ENCODE data around the gene C1QC.
"Not testable (repeated sequence)": the region's sequence is repeated elsewhere in the genome, so short reads cannot be mapped to it uniquely, and the experiment has no call there.

The C1QC gene

DNA sequence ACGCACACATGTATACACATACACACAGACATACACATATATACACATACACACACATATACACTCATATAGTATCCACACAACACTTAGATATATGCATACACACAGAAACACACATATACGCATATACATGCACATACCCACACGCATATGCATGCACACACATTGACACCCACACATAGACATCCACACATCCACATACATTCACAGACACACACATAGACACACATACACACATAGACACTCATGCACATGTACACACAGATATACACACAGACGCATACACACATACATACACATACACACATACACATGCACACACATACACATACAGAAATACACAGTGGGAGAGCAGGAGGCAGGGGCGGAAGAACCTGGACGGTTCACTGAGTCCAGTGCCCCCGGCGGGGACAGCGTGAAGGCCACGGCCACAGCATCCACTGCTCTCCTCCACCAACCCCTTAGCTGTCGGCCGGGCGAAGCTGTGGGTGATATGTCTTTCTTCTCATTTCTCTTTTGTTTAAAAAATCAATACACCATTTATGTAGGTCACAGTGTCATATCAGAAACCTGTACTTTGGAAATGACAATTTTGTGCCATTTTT, 6.8 kb downstream of the C1QC start:
- no peak for DNase-seq (ENCODE audit: low read depth, low spot score)

DNA sequence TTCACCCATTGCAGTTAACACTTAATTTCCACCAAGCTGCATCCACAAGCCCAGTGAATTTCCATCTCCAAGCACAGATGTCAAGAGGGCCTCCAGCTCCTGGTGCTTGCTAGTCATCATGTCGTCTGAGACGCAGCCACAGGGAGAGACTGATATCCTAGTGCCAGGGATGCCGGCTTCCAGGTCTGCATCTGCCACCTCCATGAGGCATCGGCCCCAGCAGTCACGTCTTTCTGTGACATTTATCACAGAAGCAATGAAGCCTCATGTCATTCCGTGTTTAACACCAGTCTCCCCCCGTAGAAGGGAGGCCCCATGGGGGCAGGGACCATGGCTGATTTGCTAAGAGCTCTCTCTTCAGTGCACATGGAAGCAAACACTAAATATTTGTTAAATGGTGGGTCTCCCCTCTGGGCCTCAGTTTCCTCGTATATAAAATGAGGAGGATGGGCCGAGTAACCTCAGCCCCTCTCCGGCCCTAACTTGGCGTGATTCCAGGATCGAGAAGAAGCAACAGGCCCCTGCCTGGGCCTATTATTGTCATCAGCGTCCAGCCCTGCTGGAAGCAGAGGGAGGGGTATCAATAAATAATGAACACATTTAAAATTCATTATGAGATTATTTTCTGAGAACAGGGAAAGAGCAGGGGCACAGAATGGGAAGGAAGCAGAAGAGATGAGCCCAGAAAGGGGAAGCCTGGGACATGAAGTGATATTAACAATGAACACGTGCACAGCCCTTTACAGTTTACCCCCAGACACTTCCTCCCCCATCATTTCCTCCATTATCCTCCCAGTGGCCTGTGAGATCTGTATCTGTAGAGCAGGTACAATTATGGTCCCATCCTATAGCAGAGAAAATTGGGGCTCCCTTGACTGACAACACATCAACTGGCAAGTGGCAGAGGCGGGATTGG, 8.8 kb downstream of the C1QC start:
- no peak for DNase-seq (ENCODE audit: low read depth, low spot score)

DNA sequence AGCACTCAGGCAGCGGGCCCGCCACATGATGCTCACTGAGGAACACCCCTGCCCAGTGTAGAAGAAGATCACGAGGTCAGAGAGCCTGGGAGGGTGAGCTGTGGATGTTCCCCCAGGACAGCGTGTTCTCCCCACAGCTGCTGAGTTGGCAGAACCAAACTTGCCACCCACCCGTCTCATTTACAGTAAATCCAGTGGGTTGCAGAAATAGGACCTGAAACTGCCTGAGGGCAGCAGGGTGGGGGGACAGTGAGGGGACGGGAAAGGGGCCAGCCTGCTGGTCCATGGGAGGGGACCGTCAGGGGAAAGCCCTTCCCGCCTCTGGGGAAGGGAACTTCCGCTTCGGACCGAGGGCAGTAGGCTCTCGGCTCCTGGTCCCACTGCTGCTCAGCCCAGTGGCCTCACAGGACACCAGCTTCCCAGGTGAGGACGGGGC, 9.5 kb downstream of the C1QC start, which contains the start of gene C1QB:
C1QB (plus strand) TSS at position 356 of the 436 bp plus-strand sequence. CDS start 6,227 bp downstream, outside the sequence.
- no peak for DNase-seq (ENCODE audit: low read depth, low spot score)

DNA sequence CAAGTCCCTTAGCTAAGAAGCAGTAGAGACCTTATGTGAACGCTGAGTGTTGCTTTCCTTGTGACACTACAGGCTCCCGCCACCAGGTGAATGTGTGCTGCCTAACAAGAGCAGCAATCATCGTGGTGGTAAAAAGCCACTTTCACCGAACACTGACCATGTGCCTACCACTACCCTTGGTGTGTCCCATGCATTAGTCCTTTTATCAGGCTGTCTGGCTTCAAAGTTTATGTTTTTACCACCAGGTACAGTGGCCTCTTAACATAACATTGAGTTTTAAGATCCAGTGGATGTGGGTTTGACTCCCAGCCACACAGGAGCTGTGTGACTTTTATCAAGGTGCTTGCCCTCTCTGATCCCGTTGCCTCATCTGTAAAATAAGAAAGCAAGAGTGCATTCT, 11.3 kb downstream of the C1QC start:
- DNase-seq (ENCODE audit: low read depth, low spot score) = no peak

DNA sequence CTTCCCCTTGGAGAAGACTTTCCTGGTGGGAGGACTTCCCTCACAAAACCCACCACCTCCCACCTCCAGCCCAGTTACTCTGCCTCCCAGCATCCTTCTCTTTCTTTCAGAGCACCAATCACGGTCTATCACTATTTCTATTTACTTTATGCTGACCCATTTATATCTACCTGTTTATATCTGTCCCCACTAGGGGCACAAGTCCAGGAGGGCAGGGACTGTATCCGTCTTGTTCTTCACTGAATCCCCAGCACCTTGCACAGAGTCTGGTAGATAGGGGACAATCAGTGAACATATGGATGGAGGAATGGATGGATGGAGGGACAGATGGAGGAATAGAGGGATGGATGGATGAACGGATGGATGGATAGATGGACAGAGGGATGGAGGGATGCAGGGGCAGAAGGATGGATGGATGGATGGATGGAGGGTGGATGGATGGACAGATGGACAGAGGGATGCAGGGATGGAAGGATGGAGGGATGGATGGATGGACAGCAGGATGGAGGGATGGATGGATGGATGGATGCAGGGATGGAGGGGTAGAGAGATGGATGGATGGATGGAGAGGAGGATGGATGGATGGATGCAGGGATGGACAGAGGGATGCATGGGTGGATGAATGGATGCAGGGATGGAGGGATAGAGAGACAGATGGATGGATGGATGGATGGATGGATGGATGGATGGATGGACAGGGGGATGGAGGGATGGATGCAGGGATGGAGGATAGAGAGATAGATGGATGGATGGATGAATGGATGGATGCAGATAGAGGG, 15.1 kb downstream of the C1QC start:
- no peak for DNase-seq (ENCODE audit: low read depth, low spot score)

DNA sequence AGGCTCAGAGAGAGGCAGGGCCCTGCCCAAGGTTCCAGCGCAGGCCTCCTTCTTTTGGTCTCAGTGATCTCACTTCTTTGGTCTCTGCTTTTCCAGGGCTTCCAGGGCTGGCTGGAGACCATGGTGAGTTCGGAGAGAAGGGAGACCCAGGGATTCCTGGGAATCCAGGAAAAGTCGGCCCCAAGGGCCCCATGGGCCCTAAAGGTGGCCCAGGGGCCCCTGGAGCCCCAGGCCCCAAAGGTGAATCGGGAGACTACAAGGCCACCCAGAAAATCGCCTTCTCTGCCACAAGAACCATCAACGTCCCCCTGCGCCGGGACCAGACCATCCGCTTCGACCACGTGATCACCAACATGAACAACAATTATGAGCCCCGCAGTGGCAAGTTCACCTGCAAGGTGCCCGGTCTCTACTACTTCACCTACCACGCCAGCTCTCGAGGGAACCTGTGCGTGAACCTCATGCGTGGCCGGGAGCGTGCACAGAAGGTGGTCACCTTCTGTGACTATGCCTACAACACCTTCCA, 17.3 kb downstream of the C1QC start:
- DNase-seq (ENCODE audit: low read depth, low spot score) = no peak

DNA sequence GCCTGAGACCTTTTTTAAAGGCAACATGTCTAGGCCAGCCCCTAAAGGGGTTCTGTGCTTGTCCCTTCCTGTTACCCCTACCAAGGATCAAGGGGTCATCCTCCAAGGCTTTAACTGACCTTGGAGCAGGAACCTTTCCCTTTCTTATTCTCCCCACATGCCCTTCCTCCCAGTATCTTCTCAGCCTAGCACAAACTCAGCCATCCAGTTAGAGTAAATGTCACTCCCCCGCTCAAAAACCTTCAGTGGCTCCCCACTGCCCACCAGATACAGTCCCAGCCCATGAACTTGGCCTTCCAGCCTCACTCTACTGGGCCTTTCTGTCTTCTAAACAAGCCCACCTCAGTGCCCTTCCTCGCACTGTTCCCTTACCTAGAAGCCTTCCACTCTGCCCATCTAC, 18.4 kb downstream of the C1QC start:
- no peak for DNase-seq (ENCODE audit: low read depth, low spot score)

DNA sequence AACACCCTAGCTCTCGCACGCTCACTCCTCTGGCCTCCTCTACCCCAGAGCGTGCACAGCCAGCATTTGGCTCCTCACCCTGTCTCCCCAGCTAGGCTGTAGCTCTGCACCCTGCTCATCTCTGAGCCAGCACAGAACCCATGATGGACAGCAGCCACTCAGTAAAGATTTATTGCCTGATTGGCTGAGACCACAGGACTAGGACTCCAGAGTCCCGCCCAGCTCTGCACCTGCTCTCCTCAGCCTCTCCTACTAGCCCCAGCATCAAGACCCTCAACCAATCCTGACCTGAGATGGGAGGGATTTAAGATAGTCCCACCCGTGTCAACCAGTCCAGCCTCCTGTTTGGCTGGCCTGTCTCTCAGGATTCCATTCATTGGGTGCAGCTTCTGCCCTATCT, 18.9 kb downstream of the C1QC start:
- DNase-seq (ENCODE audit: low read depth, low spot score) = no peak

DNA sequence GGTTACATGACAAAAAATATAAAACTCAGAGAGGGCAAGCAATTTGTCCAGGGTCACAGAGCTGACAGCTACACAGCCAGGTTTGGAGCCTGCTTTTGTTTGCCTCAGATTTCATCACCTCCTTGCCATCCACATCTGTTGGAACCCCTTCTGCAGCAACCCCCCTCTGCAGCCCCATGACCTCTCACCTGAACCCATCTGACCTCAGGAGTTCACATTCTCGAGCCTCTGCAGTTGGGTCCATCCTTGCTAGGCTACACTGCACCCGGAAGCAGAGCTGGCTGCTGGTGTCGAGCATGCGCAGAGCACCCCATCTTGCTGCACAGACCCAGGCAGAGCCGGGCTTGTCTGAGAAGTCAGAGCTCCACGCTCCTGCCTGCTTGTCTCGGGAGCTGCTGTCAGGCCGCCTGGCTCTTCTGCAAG, 19.6 kb downstream of the C1QC start:
- DNase-seq (ENCODE audit: low read depth, low spot score) = no peak

DNA sequence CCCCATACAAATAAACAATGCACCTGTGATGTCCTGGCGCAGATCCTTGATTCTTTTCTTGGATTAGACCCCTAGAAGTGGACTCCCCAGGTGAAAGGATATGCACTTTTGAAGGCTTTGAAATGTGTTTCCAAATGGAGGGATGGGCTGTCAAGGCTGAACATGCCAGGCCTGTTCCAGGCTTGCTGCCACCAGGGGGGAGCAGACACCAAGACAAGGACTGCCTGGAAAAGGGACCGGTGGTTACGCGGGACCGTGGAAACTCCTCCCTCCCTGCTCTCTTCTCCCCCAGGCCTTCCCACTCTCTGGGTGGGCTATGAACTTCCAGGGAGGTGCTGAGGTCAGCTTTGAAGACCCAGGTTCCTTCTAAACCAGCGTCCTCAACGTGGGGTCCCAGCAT, 22.3 kb downstream of the C1QC start:
- DNase-seq (ENCODE audit: low read depth, low spot score) = no peak

DNA sequence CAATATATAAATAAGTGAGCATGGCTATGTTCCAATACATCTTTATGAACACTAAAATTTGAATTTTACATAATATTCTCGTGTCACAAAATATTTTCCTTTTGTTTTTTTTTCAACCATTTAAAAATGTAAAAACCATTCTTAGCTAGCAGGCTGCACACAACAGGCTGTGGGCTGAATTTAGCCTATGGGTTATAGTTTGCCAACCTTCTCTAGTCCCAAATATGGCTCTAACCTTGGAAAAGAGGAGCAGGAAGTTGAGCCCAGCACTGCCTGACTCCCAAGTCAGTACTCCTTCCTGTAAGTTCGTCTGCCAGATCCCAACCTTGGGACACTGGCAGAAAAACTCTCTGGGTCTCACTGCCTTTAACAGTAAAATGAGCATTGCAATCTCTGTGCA, 23.0 kb downstream of the C1QC start:
- DNase-seq (ENCODE audit: low read depth, low spot score) = no peak

DNA sequence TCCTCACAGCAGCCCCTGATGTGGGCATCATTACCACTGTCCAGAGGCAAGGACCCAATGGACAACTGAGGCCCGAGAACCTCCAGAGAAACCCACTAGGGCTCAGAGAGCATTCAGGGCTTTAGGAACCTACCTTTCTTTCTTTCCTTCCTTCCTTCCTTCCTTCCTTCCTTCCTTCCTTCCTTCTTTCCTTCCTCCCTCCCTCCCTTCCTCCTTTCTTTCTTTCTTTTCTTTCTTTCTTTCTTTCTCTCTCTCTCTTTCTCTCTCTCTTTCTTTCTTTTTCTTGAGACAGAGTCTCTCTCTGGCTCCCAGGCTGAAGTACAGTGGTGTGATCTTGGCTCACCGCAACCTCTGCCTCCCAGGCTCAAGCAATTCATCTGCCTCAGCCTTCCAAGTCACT, 25.4 kb downstream of the C1QC start:
- DNase-seq (ENCODE audit: low read depth, low spot score) = not testable (repeated sequence)

DNA sequence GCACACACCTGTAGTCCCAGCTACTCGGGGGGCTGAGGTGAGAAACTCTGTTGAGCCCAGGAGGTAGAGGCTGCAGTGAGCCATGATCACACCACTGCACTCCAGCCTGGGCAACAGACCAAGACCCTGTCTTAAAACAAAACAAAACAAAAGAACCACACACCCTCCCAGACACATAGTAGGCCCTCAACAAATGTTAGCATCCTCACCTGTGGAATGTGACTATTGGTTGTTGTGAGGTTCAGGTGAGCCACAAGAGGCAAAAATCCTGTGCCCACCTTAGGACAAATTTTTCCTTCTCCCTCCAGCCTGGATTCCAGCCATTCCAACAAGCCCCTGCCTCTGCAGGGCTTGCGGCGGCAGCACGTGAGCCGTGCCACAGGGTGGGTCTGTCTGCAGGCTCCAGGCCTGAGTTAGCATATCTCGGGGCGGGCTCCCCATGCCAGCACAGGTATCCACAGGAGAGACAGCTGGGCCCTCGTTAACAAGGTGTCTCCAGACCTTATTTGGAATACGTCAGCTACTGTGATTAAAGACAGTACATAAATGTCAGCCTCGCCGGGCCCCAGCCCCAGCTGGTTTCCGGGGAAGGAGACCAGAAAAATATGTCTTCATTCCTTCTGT, 27.0 kb downstream of the C1QC start:
- no peak for DNase-seq (ENCODE audit: low read depth, low spot score)

DNA sequence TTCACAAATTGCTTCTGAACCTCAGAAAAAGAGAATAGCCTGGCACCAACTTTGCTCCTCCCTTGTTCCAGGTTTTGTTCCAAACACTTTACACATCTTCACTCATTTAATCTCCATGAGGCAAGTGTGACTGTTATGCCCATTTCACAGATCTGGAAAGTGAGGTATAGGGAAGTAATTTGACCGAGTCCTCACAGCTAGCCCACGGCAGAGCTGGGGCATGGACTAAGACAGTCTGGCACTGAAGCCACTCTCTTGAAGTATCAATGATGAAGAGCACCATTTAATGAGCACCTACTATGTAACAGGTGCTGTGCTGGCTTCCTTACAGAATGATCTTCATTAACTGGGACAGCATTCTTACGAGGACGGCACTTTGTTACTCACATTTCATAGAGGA, 28.6 kb downstream of the C1QC start:
- no peak for DNase-seq (ENCODE audit: low read depth, low spot score)

DNA sequence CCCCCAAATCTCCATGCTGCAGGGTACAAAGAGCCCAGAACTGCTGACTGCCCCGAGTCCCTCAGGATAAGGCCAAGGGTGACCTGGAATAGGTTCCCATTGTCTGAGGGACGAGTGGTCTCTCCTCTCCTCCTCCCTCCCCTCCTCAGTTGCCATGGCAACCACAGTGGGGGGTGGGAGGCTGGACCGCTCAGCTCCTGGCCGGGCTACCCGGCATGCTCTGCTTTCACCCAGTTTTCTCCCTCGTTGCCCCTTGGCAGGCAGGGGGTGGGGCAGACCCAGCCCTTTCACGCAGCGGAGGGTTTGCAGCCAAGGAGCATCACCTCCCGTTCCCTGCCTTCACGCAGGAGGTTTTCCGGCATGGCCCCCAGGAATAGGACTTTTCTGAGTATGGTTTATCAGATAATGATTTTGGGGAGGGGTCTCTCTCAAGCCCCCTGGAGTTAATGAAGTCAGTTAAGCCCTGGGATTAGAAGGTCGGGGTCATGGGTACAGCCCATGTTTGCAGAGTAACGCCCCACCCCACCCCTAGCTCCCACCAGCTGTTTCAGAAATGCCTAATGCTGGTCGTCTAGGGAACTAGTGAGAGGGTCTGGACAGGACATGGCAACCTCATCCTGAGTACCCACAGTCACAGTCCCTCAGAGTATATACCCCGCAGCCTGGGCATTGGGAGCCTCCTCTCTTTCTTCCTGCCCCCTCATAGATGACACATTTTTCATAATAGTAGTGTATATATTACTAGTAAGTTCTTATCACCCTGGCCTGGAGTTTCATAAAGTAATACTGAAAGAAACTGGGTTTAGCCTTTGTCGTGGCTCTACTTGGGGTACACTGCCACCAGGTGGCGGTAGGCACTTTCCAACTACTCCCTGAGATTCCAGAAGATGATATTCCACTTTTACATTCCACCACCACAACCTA, 30.3 kb downstream of the C1QC start:
- DNase-seq (ENCODE audit: low read depth, low spot score) = no peak

DNA sequence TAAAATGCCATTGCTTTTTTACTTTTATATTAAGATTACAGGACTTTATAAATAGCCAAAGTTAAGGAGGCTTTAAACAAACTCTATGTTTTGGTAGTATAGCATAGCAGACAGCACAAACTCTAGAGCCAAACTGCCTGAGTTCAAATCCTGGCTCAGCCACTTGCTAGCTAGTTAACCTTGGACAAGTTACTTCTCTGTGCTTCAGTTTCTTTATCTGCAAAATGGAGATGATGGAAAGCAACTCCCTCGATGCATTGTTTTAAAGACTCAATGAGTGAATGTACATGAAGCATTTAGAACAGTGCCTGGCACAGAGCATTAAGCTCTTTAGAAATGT, 30.9 kb downstream of the C1QC start:
- no peak for DNase-seq (ENCODE audit: low read depth, low spot score)

DNA sequence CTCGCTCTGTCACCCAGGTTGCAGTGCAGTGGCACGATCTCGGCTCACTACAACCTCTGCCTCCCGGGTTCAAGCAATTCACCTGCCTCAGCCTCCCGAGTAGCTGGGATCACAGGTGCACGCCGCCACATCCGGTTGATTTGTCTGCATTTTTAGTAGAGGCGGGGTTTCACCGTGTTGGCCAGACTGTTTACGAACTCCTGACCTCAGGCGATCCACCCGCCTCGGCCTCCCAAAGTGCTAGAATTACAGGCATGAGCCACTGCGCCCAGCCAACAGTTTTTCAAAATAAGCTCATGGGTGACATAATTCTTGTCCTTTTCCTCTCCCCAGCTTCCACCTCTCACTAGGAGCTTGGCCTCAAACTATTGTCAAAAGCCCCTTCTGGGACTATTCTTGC, 32.7 kb downstream of the C1QC start:
- DNase-seq (ENCODE audit: low read depth, low spot score) = not testable (repeated sequence)

DNA sequence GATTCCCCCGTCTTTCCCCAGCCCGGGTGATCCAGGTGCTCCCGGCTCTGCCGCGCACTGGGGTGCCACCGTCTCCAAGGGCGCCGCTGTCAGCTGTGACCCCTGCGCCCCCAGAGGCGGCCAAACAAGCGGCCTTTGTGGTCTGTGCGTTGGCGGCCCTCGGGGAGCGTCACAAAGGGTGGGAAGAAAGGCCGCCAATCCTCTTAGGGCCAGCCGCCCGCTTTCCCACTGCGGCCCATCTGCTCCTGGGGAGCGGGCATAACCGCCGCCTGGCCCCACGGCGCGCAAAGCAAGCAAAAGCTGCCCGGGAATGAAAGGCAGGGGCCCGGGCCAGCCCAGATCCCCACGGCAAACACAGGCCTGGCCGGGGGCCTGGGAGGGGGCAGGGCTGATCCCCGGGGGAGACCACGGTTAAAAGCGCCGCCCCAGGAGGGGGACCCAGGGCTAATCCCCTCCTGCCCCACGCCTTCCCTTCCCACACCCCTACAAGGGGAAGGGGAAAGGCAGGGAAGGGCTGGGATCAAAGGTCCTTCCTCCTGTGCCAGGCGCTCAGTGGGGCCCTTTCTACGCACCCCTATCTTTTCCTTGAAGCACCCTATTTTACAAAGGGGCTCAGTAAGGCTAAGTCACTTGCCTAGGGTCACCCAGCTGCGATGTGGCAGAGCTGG, 33.6 kb downstream of the C1QC start:
- DNase-seq (ENCODE audit: low read depth, low spot score) = no peak

DNA sequence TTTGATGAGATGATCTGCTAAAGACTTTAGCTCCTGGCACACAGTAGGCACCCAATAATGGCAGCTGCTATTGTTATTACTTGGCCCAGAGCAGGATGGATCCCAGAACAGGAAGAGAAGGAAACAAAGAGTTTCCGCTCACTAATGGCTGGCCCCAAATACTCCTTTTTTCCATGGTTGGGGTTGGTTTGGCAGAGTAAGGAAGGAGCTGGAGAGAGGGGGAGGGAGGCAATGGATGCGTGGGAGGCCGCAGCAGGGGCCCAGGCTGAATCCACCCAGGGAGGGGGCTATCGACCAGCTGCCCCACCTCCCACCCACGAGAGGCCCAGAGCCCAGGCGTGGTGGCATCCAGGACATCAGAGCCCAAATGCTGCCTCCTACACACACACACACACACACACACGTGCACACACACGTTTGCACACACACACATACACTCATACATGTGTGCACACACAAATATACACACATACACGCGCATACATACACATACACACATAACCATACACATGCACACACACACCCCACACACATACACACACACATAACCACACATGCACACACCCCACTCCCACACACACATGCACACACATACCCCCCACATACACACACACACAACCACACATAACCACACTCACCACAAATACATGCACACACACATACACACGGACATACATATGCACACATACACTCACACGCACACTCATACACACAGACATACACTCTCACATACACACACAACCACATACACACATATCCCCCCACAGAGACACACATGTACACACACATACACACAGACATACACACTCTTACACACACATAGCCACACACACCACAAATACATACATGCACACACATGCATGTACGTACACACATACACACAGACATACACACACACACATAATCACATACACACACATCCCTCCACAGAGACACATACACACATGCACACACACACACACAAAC, 34.8 kb downstream of the C1QC start:
- DNase-seq (ENCODE audit: low read depth, low spot score) = no peak
